K562 (cell line): ENCODE results near the gene NCAM2. TPM values are rescaled to one million over a fixed set of nuclear protein-coding genes. Genes with fewer than 3 reads are reported as not detected.

ENCODE experiments used
- ATAC-seq: fragments of 200-7000 bp; cut with Tn5 transposase; 3 replicates; pipeline ENCODE4 v1.9.1; 2020; ENCODE audit warnings: moderate library complexity
- BruUV-seq: library from RNA; stranded (reverse); fragments of 400-500 nt; replicated peaks from 2 replicates; lab custom pipeline; 2021; lab: Mats Ljungman, UMichigan
- CTCF ChIA-PET: fragments of 300-600 bp; formaldehyde crosslinking; extraction: SDS; loops from one replicate; lab custom pipeline; 2021; ENCODE audit warnings: low intra/inter-chr PET ratio; lab: Yijun Ruan, JAX
- POLR2A ChIA-PET: fragments of 300-600, 350-650 bp; sonication (Branson Sonifier 250); formaldehyde crosslinking; extraction: SDS; loops from one replicate; lab custom pipeline; 2021; ENCODE audit warnings: antibody characterized with exemption, inconsistent platforms; lab: Yijun Ruan, JAX
- DNase-seq, 4 experiments: peaks; one replicate each; pipeline versions ENCODE4 v3.0.0 to v3.0.0-alpha.2; 2011 to 2018; ENCODE audit warnings: low spot score in 3 of 4, mixed read lengths in 3 of 4; ENCODE audit errors: extremely low read depth in 1 of 4
- FAIRE-seq: peaks from 2 replicates; lab custom pipeline; 2011; peaks lifted over from hg19 to GRCh38; lab: Jason Lieb, UNC
- H2AFZ ChIP-seq: 2 replicates; pipeline ENCODE4 v1.6.0; 2011; ENCODE audit warnings: low read depth, low read length, control low read depth, inconsistent platforms
- H3K27ac ChIP-seq: fragments of 200-600 bp; 3 replicates; pipeline ENCODE4 v1.8.0; 2011; ENCODE audit warnings: low read depth, mild to moderate bottlenecking, control low read depth, inconsistent platforms, low read length, moderate library complexity, mixed read lengths; ENCODE audit errors: extremely low read depth
- H3K27me3 ChIP-seq, 2 experiments: fragments of 300-600 bp in 1 of 2; 2 replicates in 1 of 2; 3 replicates in 1 of 2; pipeline versions ENCODE4 v1.6.0 to v1.8.0; 2011; ENCODE audit warnings: inconsistent platforms in 2 of 2, low read length in 2 of 2, mild to moderate bottlenecking in 1 of 2, mixed read lengths in 1 of 2, moderate library complexity in 1 of 2; ENCODE audit not compliant: control insufficient read depth in 2 of 2, insufficient read depth in 2 of 2
- H3K36me3 ChIP-seq: fragments of 300-600 bp; 3 replicates; pipeline ENCODE4 v1.8.0; 2011; ENCODE audit warnings: mild to moderate bottlenecking, low read length, inconsistent platforms; ENCODE audit not compliant: control insufficient read depth, insufficient read depth
- H3K4me1 ChIP-seq, 2 experiments: fragments of 200-600 bp in 1 of 2; replicated peaks in 1 of 2; 2 replicates in 1 of 2; 3 replicates in 1 of 2; pipeline versions ENCODE4 v1.5.1 to v1.8.0; 2011; ENCODE audit warnings: inconsistent platforms in 2 of 2, low read length in 2 of 2, mild to moderate bottlenecking in 1 of 2, mixed read lengths in 1 of 2, moderate library complexity in 1 of 2; ENCODE audit not compliant: control insufficient read depth in 2 of 2, insufficient read depth in 2 of 2
- H3K4me2 ChIP-seq: 2 replicates; pipeline ENCODE4 v1.6.1; 2011; ENCODE audit warnings: low read length, control low read depth, inconsistent platforms, mixed read lengths; ENCODE audit not compliant: insufficient read depth
- H3K4me3 ChIP-seq: fragments of 200-600 bp; sonication (generic), shearing (Covaris generic); 2 replicates; pipeline ENCODE4 v1.5.1; 2016; ENCODE audit warnings: control low read depth, inconsistent platforms
- H3K79me2 ChIP-seq: fragments of 200-600 bp; 3 replicates; pipeline ENCODE4 v1.8.0; 2011; ENCODE audit warnings: low read length, inconsistent platforms; ENCODE audit not compliant: control insufficient read depth, insufficient read depth
- H3K9ac ChIP-seq, 2 experiments: 2 replicates each; pipeline versions ENCODE4 v1.6.0 to v1.6.1; 2011; ENCODE audit warnings: low read depth in 2 of 2, low read length in 2 of 2, control low read depth in 1 of 2, inconsistent platforms in 1 of 2, mild to moderate bottlenecking in 1 of 2, mixed read lengths in 1 of 2; ENCODE audit not compliant: insufficient read depth in 1 of 2
- H3K9me1 ChIP-seq: one replicate; pipeline ENCODE4 v1.6.0; 2011; ENCODE audit warnings: inconsistent platforms, mild to moderate bottlenecking, low read length, moderate library complexity; ENCODE audit not compliant: control insufficient read depth, insufficient read depth
- H3K9me3 ChIP-seq: replicated peaks from 2 replicates; pipeline ENCODE4 v1.5.1; 2011; ENCODE audit warnings: low read depth, low read length, inconsistent platforms; ENCODE audit not compliant: control insufficient read depth, insufficient read depth
- H4K20me1 ChIP-seq: replicated peaks from 2 replicates; pipeline ENCODE4 v1.6.1; 2011; ENCODE audit warnings: low read length, inconsistent platforms, mixed read lengths; ENCODE audit not compliant: control insufficient read depth, insufficient read depth
- ARID1B ChIP-seq: fragments of 450-650 bp; IDR thresholded peaks from 2 replicates; pipeline ENCODE4 v1.6.1; 2016; ENCODE audit warnings: antibody characterized with exemption, mild to moderate bottlenecking, inconsistent platforms
- DACH1 ChIP-seq: fragments of 450-650 bp; IDR thresholded peaks from 2 replicates; pipeline ENCODE4 v1.6.1; 2018; ENCODE audit not compliant: partially characterized antibody
- EP300 ChIP-seq: IDR thresholded peaks from 2 replicates; pipeline ENCODE4 v1.6.1; 2012; ENCODE audit warnings: low read length, improper control_type of control experiment
- PHF20 ChIP-seq: fragments of 450-650 bp; IDR thresholded peaks from 2 replicates; pipeline ENCODE4 v1.6.1; 2018; ENCODE audit not compliant: partially characterized antibody
- SMC3 ChIP-seq: conservative IDR thresholded peaks from 2 replicates; pipeline ENCODE4 v1.6.1; 2011; ENCODE audit warnings: low read depth, low read length, improper control_type of control experiment; ENCODE audit not compliant: insufficient read depth
- TCF7 ChIP-seq: sonication (generic); IDR thresholded peaks from 2 replicates; pipeline ENCODE4 v1.6.1; 2016; ENCODE audit warnings: antibody characterized with exemption, borderline replicate concordance
- TCFL5 ChIP-seq: fragments of 250-450 bp; sonication (Bioruptor Pico); conservative IDR thresholded peaks from 2 replicates; pipeline ENCODE4 v1.6.1; 2021; ENCODE audit warnings: mild to moderate bottlenecking, moderate library complexity, matching md5 sums
- ZC3H11A ChIP-seq: IDR thresholded peaks from 2 replicates; pipeline ENCODE4 v1.6.1; 2012; ENCODE audit warnings: low read depth, low read length, improper control_type of control experiment
- ZKSCAN3 ChIP-seq: fragments of 250-450 bp; sonication (Bioruptor Pico); IDR thresholded peaks from 2 replicates; pipeline ENCODE4 v1.4.0; 2020
- ZNF12 ChIP-seq: sonication (generic); formaldehyde crosslinking; IDR thresholded peaks from 2 replicates; pipeline ENCODE4 v1.4.0; 2020; ENCODE audit warnings: mild to moderate bottlenecking, missing genetic modification reagents
- ZNF212 ChIP-seq: fragments of 450-650 bp; formaldehyde crosslinking; IDR thresholded peaks from 2 replicates; pipeline ENCODE4 v1.4.0; 2020; ENCODE audit warnings: mild to moderate bottlenecking
- WGBS: fragments of 100-300 bp; shearing (Covaris generic); methylation state at CpG from one replicate; pipeline ENCODE4 v1.1.6; 2016; ENCODE audit warnings: low coverage, mixed read lengths; ENCODE audit not compliant: insufficient coverage; ENCODE audit errors: missing lambda C conversion rate; 5-methylcytosine and 5-hydroxymethylcytosine counted together
- in situ Hi-C: fragments of 300-500 bp; cut with MboI; formaldehyde crosslinking; loops from 4 replicates; pipeline ENCODE4 v1.15.0; 2018; ENCODE audit warnings: inconsistent platforms, mixed read lengths
- intact Hi-C: fragments of 100-400 bp; cut with micrococcal nuclease; formaldehyde crosslinking; loops from 2 replicates; pipeline ENCODE4 v1.14.2; 2022
- polyA plus RNA-seq, 8 experiments: library from polyadenylated mRNA; depleted of rRNA in 4 of 8; stranded (reverse) in 5 of 8; unstranded in 3 of 8; fragments of >200 nt; fragmentation: Nextera tagmentation in 2 of 8; fragmentation: Illumina TruSeq in 1 of 8; extraction: Ambion mirVana in 2 of 8; extraction: Trizol in 1 of 8; gene quantifications; 2 replicates each; pipeline versions ENCODE4 v1.2.1 to v1.2.3, GENCODE V29; 2011 to 2014; ENCODE audit warnings: inconsistent platforms in 1 of 8, missing spikeins in 1 of 8
- total RNA-seq, 7 experiments: library from RNA; depleted of rRNA in 6 of 7; stranded (reverse); fragments of >200 nt in 6 of 7; fragmentation: Illumina TruSeq in 2 of 7; extraction: Trizol in 2 of 7; gene quantifications; 2 replicates each; pipeline versions ENCODE4 v1.2.1 to v1.2.3, GENCODE V29; 2011 to 2021; ENCODE audit warnings: low replicate concordance in 1 of 7

The NCAM2 gene
- total and polyA plus RNA-seq, 9 of the 15 experiments (the other 6 are each of a cell fraction or from before 2014, with no cell fraction given) = 14.0 to 58.2 (median 27.8) TPM

DNA sequence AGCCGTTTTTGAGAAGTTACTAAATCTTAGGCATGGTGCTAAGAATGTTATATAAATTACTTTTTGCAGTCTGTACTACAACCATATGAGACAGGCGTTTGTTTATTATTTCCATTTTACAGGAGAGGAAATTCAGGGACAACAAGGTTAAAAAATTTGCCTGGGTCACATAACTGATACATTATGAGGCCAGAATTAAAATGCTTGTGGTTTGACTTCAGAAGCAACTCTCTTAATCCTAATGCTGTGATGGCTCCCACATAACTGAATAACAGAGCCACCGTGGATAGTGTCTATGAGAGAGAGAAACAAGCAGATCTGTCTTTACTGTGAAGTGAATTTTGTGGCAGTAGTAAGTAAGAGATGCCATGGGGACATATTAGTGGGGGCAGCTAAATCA, 184.9 kb downstream of the NCAM2 start:
- POLR2A ChIA-PET = interaction anchor here (1.1 kb wide), 1 partner anchor 14 kb away, joined by 4 read pairs; no protein-coding TSS in a partner anchor
- peak overlapping the region; percentile 56 for H3K4me2 ChIP-seq
- no peaks in the 10 kb centered on the region for H3K9me3 ChIP-seq
- WGBS = 20% methylated on average over 3 of the region's 3 CpGs
- peak overlapping the region in 1 of 2 experiments; percentile 52; a peak in 2 of 4 replicates for H3K9ac ChIP-seq
- CTCF ChIA-PET = no interaction called here
- H2AFZ ChIP-seq = peak overlapping the region; percentile 34; the same call in 1 of the 2 replicates
- H4K20me1 ChIP-seq = no peaks in the 10 kb centered on the region
- no peaks in the 10 kb centered on the region; the same call in 1 of the 3 replicates for H3K36me3 ChIP-seq
- H3K4me1 ChIP-seq = peaks cover 3 to 43% of the 10 kb centered on the region in 2 experiments; a peak in 3 of 5 replicates
- peaks cover 99% of the 10 kb centered on the region for H3K79me2 ChIP-seq
- DNase-seq (no peak), FAIRE-seq (no peak), ATAC-seq (peak; percentile 28)
- peak overlapping the region; percentile 72 for H3K27ac ChIP-seq
- H3K4me3 ChIP-seq = no peak overlapping the region
- intact Hi-C loops (no loop called here), in situ Hi-C loops (no loop called here)
- TF ChIP-seq ZKSCAN3 (CRISPR knock-in tag) = no peak
- TF ChIP-seq EP300 = no peak
- TF ChIP-seq PHF20 = no peak
- TF ChIP-seq ZNF212 (CRISPR knock-in tag) = no peak
- no peak for TF ChIP-seq TCFL5
- TF ChIP-seq ZNF12 = no peak
- no peak for TF ChIP-seq ARID1B
- no peak for TF ChIP-seq ZC3H11A
- TF ChIP-seq DACH1 = no peak
- no peak for TF ChIP-seq TCF7
- TF ChIP-seq SMC3 = no peak
- no peaks in the 10 kb centered on the region for H3K27me3 ChIP-seq
- H3K9me1 ChIP-seq = no peaks in the 10 kb centered on the region
- no TSS peak for BruUV-seq
